HG02642 (cell line): Measurements from ENCODE around the gene RAD21L1.
A peak's percentile ranks its signal among the peaks of the same experiment; 100 is the strongest.
"Not testable (repeated sequence)": the region's sequence is repeated elsewhere in the genome, so short reads cannot be mapped to it uniquely, and the experiment has no call there.

Experiments used
- ATAC-seq: cut with Tn5 transposase; IDR thresholded peaks from one replicate; pipeline ENCODE4 v1.9.1; 2021; ENCODE audit warnings: mild to moderate bottlenecking; ENCODE audit not compliant: unreplicated experiment, poor library complexity

Gene RAD21L1

DNA sequence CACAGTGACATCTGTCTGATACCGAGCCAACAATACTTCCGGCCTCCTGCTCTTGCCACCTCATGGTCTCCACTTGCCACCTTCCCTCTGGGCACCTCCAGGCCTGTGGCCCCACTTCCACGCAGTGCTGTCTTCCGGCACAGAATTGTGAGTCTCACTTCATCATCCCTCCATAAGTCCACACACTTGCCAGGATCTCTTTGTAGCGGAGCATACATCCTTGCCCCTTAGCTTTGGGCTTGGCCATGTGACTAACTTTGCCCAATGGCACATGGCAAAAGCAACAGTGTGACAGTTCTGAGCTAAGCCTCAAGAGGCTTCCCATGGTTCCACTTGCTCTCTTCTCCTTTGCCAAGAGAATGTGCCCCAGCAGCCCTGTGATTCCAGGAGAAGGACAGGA is 27.1 kb upstream of the RAD21L1 start:
- no peak for ATAC-seq

DNA sequence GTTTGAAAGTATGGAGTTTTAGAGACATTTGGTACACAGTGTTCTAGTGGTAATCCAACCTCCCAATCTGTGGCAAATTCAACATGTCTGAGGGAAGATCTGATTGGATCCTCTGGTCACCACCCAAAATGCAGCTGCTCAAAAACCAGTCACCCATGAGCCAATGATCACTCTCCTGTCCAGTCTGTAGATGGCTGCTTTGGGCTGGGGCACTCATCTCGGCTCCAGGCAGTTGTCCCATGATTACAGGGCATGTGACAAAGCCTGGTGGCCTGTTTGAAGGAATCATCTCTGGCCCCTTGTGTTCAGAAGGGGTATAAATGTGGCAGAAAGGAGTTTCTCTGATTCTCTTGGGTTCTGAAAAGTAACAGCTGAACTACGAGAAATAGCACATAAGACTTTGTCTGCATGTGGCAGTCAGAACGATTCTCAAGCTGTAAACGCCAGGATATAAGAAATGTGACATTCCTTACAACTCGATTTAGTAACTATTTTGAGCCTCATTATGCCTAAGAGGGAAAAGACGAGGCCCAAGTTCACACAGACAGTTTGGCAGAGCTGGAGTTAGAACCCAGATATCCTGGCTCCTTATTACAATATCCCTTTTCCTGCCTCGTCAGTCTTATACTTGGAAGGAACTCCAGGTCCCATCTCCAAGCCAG is 26.5 kb upstream of the RAD21L1 start:
- no peak for ATAC-seq

DNA sequence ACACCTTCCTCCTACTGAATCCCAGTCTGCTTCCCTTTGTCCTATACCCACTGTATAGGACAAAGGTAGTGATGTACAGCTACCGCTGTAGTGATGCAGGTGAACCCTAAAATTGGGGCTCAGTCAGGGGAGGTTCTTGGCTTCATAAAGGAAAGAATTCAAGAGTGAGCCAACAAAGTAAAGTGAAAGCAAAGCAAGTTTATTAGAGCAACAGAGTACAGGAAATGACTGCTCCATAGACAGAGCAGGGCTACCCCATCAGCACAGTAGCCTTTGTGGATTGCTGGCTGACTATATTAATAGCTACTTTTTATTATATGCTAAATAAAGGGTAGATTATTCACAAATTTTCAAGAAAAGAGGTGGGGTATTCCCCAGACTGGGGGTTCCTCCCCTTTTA is 25.9 kb upstream of the RAD21L1 start:
- ATAC-seq = no peak

DNA sequence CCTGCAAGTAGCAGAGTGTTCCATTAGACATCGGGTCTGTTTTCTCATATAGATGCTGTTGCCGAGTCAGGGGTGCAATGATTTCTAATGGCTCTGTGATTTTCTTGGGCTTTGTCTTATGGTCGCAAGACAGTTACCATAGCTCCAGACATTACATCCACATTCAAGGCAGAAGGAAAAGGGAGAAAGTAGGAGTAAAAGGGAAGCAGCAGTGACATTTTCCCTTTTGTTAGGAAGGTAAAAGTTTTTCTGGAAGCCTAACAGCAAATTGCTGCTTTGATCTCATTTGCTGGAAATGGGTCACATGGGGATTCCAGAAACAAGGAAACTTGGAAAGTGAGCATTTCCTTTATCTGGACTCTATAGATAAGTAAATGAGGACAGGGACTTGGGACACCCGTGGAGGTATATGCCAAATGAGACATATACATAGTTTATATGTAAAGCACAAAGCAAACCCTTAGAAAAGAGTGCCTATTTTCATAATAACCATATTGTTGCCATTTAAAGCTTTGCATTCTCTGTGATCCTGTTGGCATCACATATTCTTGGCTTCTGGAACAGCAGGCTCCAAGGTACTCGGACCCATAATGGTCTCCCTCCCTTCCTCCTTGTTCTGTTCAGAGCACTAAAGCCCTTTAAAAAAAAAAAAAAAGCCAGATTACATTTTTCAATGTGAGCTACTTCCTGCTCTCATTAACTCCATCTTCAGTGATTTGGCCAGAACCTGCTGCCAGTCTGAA is 22.9 kb upstream of the RAD21L1 start, which contains the start of gene C20orf202:
Gene C20orf202, plus strand, starts transcription at position 693 of the 743 bp plus-strand sequence. CDS start 132 bp downstream, outside the sequence.
- ATAC-seq = no peak

DNA sequence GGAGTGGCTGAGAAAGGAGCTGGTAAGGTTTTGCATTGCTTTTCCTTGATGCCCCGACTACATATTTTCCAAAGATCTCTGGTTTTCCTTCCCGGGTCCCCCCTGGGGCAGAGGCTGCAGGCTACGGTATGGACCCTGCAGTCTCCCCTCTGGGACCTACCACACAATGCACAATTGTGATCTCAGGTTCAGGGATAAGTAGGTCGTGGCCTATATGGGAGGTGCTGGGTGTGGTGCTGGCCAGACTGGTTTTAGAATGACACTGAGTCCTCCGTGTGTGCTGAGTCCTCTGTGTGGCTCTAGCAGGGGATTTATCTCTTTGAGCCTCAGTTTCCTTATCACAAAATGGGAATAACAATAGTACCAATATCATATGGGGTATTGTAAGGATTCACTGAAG is 22.2 kb upstream of the RAD21L1 start:
- no peak for ATAC-seq

DNA sequence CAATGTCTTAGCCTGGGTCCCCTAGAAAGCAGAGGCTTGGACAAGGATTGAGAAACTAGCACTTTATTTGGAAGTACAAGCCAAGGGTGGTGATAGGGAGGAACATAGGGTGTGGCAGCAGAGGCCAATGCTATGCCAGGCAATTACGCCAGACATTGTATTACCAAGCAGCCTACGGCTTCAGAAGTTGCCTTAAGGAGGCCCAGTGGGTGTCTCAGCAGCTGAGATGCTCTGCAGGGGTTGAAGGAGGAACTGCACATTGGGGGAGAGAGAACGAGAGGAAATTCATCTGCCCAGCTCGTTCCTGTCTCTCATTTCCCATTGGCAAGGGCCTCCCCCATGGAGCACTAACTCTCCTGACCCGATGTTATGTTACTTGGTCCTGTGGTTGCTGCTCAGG is 21.7 kb upstream of the RAD21L1 start:
- ATAC-seq = no peak

DNA sequence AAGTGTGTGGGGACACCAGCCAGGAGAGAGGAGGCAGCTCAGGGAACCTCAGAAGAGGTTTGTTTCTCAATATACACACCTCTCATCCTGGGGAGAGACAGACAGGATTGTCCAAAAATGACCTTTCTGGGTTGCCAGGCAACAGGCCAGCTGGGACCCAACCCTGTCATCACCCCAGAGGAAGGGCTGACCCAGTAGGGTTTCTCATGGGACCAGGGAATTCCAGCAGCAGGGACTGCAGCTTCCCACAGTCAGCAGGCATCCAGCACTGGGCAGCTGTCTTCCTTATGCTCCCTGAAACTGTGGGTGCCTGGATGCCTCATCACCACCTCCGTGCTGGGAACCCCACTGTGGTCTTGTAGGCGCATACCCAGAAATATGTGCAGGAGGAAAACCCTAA is 21.3 kb upstream of the RAD21L1 start:
- ATAC-seq = no peak

DNA sequence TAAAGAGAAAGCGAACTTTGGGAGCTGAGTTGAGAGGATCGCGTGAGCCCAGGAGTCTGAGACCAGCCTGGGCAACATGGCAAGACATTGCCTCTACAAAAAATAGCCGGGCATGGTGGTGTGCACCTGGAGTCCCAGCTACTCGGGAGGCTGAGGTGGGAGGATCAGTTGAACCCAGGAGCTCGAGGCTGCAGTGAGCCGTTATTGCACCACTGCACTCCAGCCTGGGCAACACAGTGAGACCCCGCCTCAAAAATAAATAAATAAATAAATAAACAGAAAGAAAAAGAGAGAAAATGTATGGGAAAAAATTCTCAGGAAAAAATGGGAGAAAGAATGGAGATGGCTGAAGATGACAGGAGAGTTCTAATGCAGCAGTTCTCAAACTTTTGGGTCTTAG is 20.0 kb upstream of the RAD21L1 start:
- ATAC-seq = no peak

DNA sequence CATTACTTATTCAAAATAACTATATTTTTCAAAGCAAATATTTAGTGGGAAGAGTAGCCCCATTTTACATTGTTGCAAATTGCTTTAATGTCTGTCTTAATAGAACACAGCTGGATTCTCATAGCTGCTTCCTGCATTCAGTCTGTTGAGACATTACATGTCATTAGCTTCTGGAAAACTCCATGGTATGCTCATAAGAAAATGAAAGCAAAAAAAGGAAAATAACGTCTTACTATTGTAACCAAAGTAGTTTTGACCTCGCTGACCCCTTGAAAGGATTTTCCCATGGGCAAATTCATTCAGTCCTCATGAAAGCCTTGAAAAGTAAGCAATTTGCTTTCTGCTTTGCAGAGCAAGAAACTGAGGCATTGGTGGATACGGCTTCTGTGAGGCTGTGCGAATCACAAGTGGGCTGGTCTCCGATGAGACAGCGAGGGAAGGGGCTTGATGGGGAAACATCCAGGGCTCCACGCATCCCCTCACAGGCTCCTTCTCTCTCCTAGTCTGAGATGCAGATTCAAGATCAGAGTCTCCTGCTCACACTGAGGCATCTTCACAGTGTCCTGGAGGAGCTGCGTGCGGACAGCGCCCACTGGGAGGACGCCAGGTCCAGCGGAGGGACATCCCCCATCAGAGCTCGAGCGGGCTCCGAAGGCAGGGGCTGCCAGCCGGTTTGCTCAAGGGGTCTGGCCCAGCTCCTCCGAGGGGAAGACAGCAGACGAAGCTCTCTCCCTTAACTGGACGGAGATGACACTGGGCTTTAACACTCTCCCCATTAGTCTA is 19.3 kb upstream of the RAD21L1 start:
- no peak for ATAC-seq

DNA sequence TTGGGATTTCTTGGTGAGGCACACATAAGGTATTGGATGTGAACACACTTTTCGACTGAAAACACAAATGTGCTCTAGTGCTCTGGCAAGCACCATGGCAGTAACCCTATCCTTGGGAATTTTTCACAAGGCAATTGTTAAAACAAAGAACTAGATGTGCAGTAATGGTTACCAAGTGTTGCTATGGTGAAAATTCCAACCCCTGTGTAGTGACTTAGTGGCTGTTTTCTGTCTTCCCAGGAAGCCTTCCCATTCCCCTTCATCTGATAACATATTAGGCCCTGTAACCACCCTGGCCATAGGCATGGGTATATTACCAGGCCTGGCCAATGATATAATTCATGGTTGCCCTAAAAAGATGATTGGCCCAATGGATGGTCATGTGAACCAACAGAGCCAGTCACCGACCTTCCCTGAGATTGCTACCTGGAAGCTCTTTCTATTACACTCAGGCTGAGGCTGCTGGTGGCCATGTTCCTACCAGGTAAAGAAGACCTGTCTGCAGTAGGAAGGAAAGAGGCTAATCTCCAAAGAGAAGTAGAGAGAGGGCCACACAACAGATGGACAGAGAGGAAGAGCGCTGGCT is 18.5 kb upstream of the RAD21L1 start:
- no peak for ATAC-seq

DNA sequence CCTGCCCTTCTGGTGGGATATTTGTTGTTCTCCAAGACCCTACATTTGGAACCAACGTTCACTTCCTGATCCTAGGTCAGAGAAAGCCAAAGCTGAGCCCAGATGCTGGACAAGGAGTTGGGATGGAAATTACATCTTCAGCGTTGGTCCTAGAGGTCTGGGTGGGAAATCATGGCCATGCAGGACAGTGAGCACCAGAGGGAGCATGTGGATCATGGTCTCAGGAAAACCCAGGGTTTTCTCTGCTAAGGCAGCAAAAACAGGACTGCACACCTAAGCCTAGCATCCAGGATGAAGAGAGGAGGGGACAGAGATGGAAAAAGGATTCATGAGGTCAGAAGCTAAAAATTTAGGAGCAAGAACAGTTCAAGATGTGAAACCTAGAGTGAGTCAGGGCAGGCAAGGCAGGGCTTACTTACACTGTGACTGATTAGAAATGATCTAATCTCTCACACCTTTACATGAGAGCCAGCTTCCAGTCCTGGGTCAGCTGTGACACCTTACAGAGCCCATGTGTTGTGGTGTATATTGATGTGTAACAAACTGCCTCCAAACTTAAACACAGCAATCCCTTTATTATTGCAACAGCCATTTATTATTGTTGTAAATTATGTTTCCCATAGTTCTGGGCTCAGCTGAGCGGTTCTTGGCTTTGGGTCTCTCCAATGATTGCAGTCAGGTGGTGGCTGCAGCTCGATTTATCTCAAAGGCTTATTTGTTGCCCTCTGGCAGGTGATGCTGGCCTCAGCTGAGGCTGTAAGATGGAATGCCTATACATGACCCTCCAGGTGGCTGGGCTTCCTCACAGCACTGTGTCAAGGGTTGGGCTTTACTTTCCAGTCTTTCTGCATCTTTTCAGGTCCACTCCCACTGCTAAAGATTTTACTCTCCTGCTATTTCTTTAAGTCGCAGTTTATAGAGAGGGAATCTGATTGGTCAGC is 16.1 kb upstream of the RAD21L1 start:
- ATAC-seq = no peak

DNA sequence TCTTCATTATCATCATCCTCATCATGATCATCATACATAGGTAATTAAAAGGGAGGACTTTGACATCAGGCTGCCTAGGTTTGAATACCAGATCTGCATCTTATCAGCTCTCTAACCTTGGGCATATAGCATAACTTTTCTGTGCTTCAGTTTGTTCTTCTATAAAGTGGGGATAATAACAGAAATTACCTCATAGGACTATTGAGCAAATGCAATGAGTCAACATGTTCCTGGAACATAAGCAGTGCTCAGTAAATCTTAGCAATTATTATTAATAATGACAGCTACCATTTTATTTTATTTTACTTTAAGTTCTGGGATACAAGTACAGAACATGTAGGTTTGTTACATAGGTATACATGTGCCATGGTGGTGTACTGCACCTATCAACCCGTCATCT is 15.3 kb upstream of the RAD21L1 start:
- no peak for ATAC-seq

DNA sequence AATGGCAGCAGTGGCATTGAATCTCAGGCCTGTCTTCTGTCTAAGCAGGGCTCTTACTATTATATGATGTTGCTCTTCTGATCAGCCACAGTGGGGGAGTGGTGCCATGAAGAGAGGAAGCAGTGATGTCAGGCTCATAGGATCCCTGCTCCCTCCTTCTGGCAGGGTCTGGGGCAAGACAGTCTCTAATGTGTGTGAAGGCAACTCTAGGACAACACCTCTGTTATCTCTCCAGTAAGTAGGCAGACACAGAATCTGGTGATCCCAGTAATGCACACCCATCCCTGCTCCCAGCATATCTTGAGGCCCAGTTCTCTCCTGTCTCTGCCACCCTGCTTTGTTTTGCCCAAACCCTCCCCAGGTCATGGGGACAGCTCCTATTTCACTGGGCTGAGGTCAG is 13.8 kb upstream of the RAD21L1 start:
- no peak for ATAC-seq

DNA sequence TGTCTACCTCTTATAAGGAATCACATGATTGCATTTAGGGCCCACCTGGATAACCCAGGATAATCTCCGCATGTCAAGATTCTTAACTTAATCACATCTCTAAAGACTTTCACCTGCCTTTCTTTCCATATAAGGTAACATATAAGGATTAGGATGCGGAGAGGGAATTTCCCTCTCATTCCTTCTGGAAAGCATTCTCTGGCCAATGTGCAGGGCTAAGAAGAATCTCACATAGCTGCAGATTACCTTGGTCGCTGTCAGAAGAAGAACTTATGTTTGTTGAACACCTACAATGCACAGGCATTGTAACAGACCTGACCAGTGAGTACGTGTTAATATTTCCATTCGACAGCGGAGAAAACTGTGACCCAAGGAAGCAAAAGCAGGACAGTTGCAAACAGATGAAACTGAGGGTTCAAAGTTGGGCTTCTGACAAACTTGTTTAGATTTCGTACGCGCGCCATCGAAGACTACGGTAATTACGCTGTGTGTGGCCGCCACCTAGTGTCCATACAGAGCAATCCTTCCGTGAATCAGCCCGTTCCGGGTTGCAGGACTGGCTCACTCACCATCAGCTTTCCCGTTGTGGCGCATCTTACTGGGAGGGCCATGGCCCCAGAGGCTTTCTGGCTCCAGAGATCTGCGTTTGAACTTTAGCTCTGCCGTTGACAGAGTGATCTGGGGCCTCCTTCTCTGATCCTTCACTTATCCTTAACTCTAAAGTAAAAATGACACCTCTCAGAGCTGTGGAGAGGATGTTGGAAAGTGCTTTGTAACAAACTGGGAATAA is 13.0 kb upstream of the RAD21L1 start:
- peak; percentile 69 for ATAC-seq

DNA sequence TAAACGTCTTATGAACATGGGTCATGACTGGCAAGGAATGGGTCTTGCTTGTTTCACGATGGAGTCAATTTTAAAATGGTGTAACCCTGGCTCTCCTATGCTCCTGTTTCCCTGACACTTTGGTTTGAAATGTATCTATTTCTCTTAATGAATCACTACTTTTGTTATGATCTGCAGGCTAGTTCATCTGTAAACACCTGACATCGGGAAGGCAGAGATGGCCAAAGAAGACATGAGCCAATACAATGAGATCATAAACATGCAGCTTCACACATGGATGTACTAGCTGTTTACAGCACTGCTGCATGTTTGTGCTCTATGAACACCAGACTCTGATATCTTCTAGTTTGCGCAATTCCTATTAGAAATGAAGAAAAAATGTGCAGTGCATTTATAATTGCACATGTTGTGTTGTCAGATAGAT is 11.0 kb upstream of the RAD21L1 start:
- ATAC-seq = no peak

DNA sequence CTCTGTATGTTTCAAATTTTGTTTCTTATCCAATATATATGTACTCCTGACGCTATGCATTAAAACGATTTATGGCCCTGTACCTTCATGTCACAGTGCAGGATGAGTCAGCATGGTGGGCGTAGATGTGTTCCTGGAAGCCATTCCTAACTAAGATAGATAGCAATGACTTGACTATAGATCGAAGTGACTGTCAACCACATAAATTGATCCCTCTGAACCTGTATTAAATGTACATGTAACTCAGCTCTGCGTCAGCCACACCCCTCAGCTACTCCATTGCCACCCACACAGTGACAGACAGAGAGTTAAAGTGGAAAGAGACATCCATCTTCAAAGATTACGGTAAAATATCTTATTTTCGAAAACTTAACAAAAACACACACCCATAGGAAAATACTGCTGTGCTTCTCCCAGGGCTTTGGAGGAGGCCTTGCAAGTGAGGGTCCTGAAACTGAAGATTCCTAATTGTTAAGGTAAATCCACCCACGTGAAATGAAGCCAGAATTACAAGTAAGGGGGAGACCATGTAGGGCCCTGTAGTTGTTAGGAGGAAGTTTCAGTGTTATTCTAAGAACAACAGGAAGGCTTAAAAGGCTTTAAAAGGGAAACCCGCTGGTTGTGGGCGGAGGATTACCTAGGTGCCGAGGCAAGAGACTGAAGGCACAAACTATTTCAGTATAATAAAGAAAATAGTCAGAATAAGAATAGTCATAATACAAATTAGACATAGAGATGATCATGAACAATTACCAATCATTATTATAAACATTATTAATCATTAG is 10.3 kb upstream of the RAD21L1 start:
- no peak for ATAC-seq

DNA sequence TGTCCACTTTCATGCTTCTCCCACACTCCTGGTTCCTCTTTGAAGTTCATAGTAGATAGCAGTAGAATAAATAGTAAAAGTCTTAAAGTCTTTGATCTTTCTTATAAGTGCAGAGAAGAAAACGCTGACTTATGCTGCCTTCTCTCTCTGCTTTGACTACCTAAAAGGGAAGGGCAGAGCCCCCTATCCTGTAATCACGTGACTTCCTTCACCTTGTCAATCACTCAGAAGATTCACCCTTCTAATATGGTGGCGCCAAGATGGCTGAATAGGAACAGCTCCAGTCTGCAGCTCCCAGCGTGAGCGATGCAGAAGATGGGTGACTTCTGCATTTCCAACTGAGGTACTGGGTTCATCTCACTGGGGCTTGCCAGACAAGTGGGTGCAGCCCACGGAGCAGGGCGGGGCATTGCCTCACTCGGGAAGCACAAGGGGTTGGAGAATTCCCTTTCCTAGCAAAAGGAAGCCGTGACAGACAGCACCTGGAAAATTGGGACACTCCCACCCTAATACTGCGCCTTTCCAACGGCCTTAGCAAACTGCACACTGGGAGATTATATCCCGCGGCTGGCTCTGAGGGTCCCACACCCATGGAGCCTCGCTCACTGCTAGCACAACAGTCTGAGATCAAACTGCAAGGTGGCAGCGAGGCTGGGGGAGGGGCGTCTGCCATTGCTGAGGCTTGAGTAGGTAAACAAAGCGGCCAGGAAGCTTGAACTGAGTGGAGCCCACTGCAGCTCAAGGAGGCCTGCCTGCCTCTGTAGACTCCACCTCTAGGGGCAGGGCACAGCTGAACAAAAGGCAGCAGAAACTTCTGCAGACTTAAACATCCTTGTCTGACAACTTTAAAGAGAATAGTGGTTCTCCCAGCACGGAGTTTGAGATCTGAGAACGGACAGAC is 9.1 kb upstream of the RAD21L1 start:
- not testable (repeated sequence) for ATAC-seq
